Activated CD4-positive, alpha-beta memory T cell treated with anti-CD3 and anti-CD28 coated beads for 36 hours (primary cell): ENCODE data around the gene CDC42BPA. TPM values are rescaled to one million over a fixed set of nuclear protein-coding genes. Genes with fewer than 3 reads are reported as not detected.

ENCODE experiments used
- CTCF ChIA-PET: fragments of 350-600 bp; sonication (Branson Sonifier 250); formaldehyde crosslinking; loops from one replicate; lab custom pipeline; 2021; ENCODE audit warnings: antibody characterized with exemption, inconsistent platforms; lab: Charles Lee
- POLR2A ChIA-PET: fragments of 350-600 bp; sonication (Branson Sonifier 250); formaldehyde crosslinking; loops from one replicate; lab custom pipeline; 2021; ENCODE audit warnings: antibody characterized with exemption; lab: Charles Lee
- DNase-seq: peaks from one replicate; pipeline ENCODE4 v3.0.0-alpha.2; 2020
- H3K27ac Mint-ChIP-seq: one replicate; pipeline ENCODE4 v1.8.0; 2021; ENCODE audit warnings: mixed read lengths
- H3K27me3 Mint-ChIP-seq: one replicate; pipeline ENCODE4 v1.8.0; 2021; ENCODE audit warnings: mixed read lengths
- H3K36me3 Mint-ChIP-seq: one replicate; pipeline ENCODE4 v1.8.0; 2021; ENCODE audit warnings: mixed read lengths
- H3K4me1 Mint-ChIP-seq: one replicate; pipeline ENCODE4 v1.8.0; 2021; ENCODE audit warnings: low read depth, mixed read lengths
- H3K4me3 Mint-ChIP-seq: one replicate; pipeline ENCODE4 v1.8.0; 2021; ENCODE audit warnings: mild to moderate bottlenecking, mixed read lengths
- H3K9me3 Mint-ChIP-seq: one replicate; pipeline ENCODE4 v1.8.0; 2021; ENCODE audit warnings: mixed read lengths
- intact Hi-C: fragments of 100-400 bp; cut with micrococcal nuclease; formaldehyde crosslinking; loops from one replicate; pipeline ENCODE4 v1.15.1; 2023
- total RNA-seq, 2 experiments: library from RNA; stranded (reverse); gene quantifications; one replicate each; pipeline ENCODE4 v1.2.3, GENCODE V29; 2021

The CDC42BPA gene
- total RNA-seq, 2 experiments from 2014 or later: 2.1 to 3.1 TPM

- H3K27ac Mint-ChIP-seq: no peak overlapping the region
- no peaks in the 10 kb centered on the region for H3K36me3 Mint-ChIP-seq
- H3K9me3 Mint-ChIP-seq: no peaks in the 10 kb centered on the region
- peaks cover 4% of the 10 kb centered on the region for H3K27me3 Mint-ChIP-seq
- DNase-seq: no peak
- POLR2A ChIA-PET: no interaction called here
- intact Hi-C loops: no loop called here
- H3K4me3 Mint-ChIP-seq: no peak overlapping the region
- CTCF ChIA-PET: no interaction called here
- H3K4me1 Mint-ChIP-seq: peaks cover 6% of the 10 kb centered on the region
Observed at GRCh38 chr1:227073786-227074185, 244.5 kb downstream of the CDC42BPA start.

- CTCF ChIA-PET: no interaction called here
- no peaks in the 10 kb centered on the region for H3K9me3 Mint-ChIP-seq
- intact Hi-C loops: no loop called here
- POLR2A ChIA-PET: no interaction called here
- peaks cover 4% of the 10 kb centered on the region for H3K27me3 Mint-ChIP-seq
- no peak overlapping the region for H3K4me3 Mint-ChIP-seq
- H3K36me3 Mint-ChIP-seq: no peaks in the 10 kb centered on the region
- H3K4me1 Mint-ChIP-seq: peaks cover 6% of the 10 kb centered on the region
- DNase-seq: no peak
- no peak overlapping the region for H3K27ac Mint-ChIP-seq
Observed at GRCh38 chr1:227072991-227073390, 245.3 kb downstream of the CDC42BPA start.

GRCh38 chr1:227071895-227072587, 246.3 kb downstream of the CDC42BPA start:
- Mint-ChIP-seq H3K27me3 (peaks cover 4% of the 10 kb centered on the region), H3K27ac (no peak overlapping the region), H3K4me1 (peaks cover 6% of the 10 kb centered on the region), H3K9me3 (no peaks in the 10 kb centered on the region), H3K36me3 (no peaks in the 10 kb centered on the region), H3K4me3 (no peak overlapping the region)
- no peak for DNase-seq
- POLR2A ChIA-PET: no interaction called here
- CTCF ChIA-PET: interaction anchor here (0.6 kb wide), 1 partner anchor 660 kb away, joined by 3 read pairs; no protein-coding TSS in a partner anchor
- intact Hi-C loops: no loop called here

GRCh38 chr1:227070638-227071285, 247.5 kb downstream of the CDC42BPA start:
- Mint-ChIP-seq H3K4me3 (no peak overlapping the region), H3K27ac (no peak overlapping the region), H3K27me3 (peaks cover 1% of the 10 kb centered on the region), H3K9me3 (no peaks in the 10 kb centered on the region), H3K4me1 (peaks cover 6% of the 10 kb centered on the region), H3K36me3 (no peaks in the 10 kb centered on the region)
- CTCF ChIA-PET: no interaction called here
- no peak for DNase-seq
- intact Hi-C loops: no loop called here
- POLR2A ChIA-PET: no interaction called here

GRCh38 chr1:227069490-227069889, 248.8 kb downstream of the CDC42BPA start:
- intact Hi-C loops: no loop called here
- peaks cover 7% of the 10 kb centered on the region for H3K27me3 Mint-ChIP-seq
- CTCF ChIA-PET: no interaction called here
- no peak overlapping the region for H3K4me3 Mint-ChIP-seq
- H3K27ac Mint-ChIP-seq: no peak overlapping the region
- DNase-seq: no peak
- POLR2A ChIA-PET: no interaction called here
- H3K36me3 Mint-ChIP-seq: no peaks in the 10 kb centered on the region
- peaks cover 6% of the 10 kb centered on the region for H3K4me1 Mint-ChIP-seq
- no peaks in the 10 kb centered on the region for H3K9me3 Mint-ChIP-seq

GRCh38 chr1:227068883-227069282, 249.4 kb downstream of the CDC42BPA start:
- no peaks in the 10 kb centered on the region for H3K36me3 Mint-ChIP-seq
- intact Hi-C loops: no loop called here
- DNase-seq: no peak
- ChIA-PET POLR2A (no interaction called here), CTCF (no interaction called here)
- H3K27me3 Mint-ChIP-seq: peaks cover 9% of the 10 kb centered on the region
- H3K9me3 Mint-ChIP-seq: no peaks in the 10 kb centered on the region
- no peak overlapping the region for H3K4me3 Mint-ChIP-seq
- no peak overlapping the region for H3K27ac Mint-ChIP-seq
- peaks cover 6% of the 10 kb centered on the region for H3K4me1 Mint-ChIP-seq

- ChIA-PET POLR2A (no interaction called here), CTCF (no interaction called here)
- Mint-ChIP-seq H3K36me3 (no peaks in the 10 kb centered on the region), H3K27ac (no peak overlapping the region), H3K4me1 (peaks cover 2% of the 10 kb centered on the region), H3K27me3 (peaks cover 10% of the 10 kb centered on the region), H3K4me3 (no peak overlapping the region), H3K9me3 (no peaks in the 10 kb centered on the region)
- intact Hi-C loops: no loop called here
- no peak for DNase-seq
Observed at GRCh38 chr1:227066999-227067398, 251.3 kb downstream of the CDC42BPA start.

GRCh38 chr1:227065311-227065710, 253.0 kb downstream of the CDC42BPA start:
- H3K27ac Mint-ChIP-seq: no peak overlapping the region
- ChIA-PET POLR2A (no interaction called here), CTCF (no interaction called here)
- no peak overlapping the region for H3K4me3 Mint-ChIP-seq
- peaks cover 12% of the 10 kb centered on the region for H3K27me3 Mint-ChIP-seq
- intact Hi-C loops: no loop called here
- peaks cover under 1% of the 10 kb centered on the region for H3K9me3 Mint-ChIP-seq
- peaks cover 2% of the 10 kb centered on the region for H3K4me1 Mint-ChIP-seq
- no peak for DNase-seq
- no peaks in the 10 kb centered on the region for H3K36me3 Mint-ChIP-seq

- CTCF ChIA-PET: no interaction called here
- H3K27me3 Mint-ChIP-seq: peaks cover 14% of the 10 kb centered on the region
- H3K4me3 Mint-ChIP-seq: no peak overlapping the region
- no peak for DNase-seq
- H3K36me3 Mint-ChIP-seq: no peaks in the 10 kb centered on the region
- H3K4me1 Mint-ChIP-seq: peaks cover 2% of the 10 kb centered on the region
- intact Hi-C loops: no loop called here
- H3K9me3 Mint-ChIP-seq: peaks cover 9% of the 10 kb centered on the region
- no peak overlapping the region for H3K27ac Mint-ChIP-seq
- POLR2A ChIA-PET: no interaction called here
Observed at GRCh38 chr1:227062306-227062705, 256.0 kb downstream of the CDC42BPA start.

- Mint-ChIP-seq H3K36me3 (no peaks in the 10 kb centered on the region), H3K9me3 (peaks cover 9% of the 10 kb centered on the region), H3K4me3 (no peak overlapping the region), H3K27ac (no peak overlapping the region), H3K27me3 (peaks cover 6% of the 10 kb centered on the region), H3K4me1 (peaks cover 2% of the 10 kb centered on the region)
- DNase-seq: no peak
- ChIA-PET POLR2A (no interaction called here), CTCF (no interaction called here)
- intact Hi-C loops: no loop called here
Observed at GRCh38 chr1:227059076-227059475, 259.2 kb downstream of the CDC42BPA start.

GRCh38 chr1:227058321-227058751, 260.0 kb downstream of the CDC42BPA start:
- Mint-ChIP-seq H3K36me3 (no peaks in the 10 kb centered on the region), H3K4me3 (no peak overlapping the region), H3K27me3 (peaks cover 5% of the 10 kb centered on the region), H3K4me1 (peaks cover 2% of the 10 kb centered on the region), H3K27ac (no peak overlapping the region), H3K9me3 (peaks cover 9% of the 10 kb centered on the region)
- intact Hi-C loops: no loop called here
- ChIA-PET POLR2A (no interaction called here), CTCF (no interaction called here)
- DNase-seq: no peak

GRCh38 chr1:227049253-227049652, 269.0 kb downstream of the CDC42BPA start:
- no peaks in the 10 kb centered on the region for H3K9me3 Mint-ChIP-seq
- no peaks in the 10 kb centered on the region for H3K36me3 Mint-ChIP-seq
- H3K27ac Mint-ChIP-seq: no peak overlapping the region
- DNase-seq: no peak
- ChIA-PET CTCF (no interaction called here), POLR2A (no interaction called here)
- H3K27me3 Mint-ChIP-seq: peaks cover 19% of the 10 kb centered on the region
- no peak overlapping the region for H3K4me3 Mint-ChIP-seq
- H3K4me1 Mint-ChIP-seq: no peaks in the 10 kb centered on the region
- intact Hi-C loops: loop anchor here (10.0 kb wide), 1 partner anchor 56 kb away; no protein-coding TSS in a partner anchor

- H3K36me3 Mint-ChIP-seq: no peaks in the 10 kb centered on the region
- no peak overlapping the region for H3K4me3 Mint-ChIP-seq
- ChIA-PET CTCF (no interaction called here), POLR2A (no interaction called here)
- no peak for DNase-seq
- H3K27ac Mint-ChIP-seq: no peak overlapping the region
- H3K4me1 Mint-ChIP-seq: no peaks in the 10 kb centered on the region
- no peaks in the 10 kb centered on the region for H3K9me3 Mint-ChIP-seq
- intact Hi-C loops: loop anchor here (10.0 kb wide), 1 partner anchor 61 kb away; no protein-coding TSS in a partner anchor
- H3K27me3 Mint-ChIP-seq: peaks cover 22% of the 10 kb centered on the region
Observed at GRCh38 chr1:227043755-227044154, 274.5 kb downstream of the CDC42BPA start.
